SIG-M5 (cell line): ENCODE results near the gene ACSS3.
"Not testable (repeated sequence)": the region's sequence is repeated elsewhere in the genome, so short reads cannot be mapped to it uniquely, and the experiment has no call there.

Experiments
- DNase-seq: peaks from one replicate; lab custom pipeline; 2025; lab: John Stamatoyannopoulos, UW

The ACSS3 gene

GRCh38 chr12:81094718-81095360 is 17.0 kb downstream of the ACSS3 start:
- DNase-seq = no peak

DNA sequence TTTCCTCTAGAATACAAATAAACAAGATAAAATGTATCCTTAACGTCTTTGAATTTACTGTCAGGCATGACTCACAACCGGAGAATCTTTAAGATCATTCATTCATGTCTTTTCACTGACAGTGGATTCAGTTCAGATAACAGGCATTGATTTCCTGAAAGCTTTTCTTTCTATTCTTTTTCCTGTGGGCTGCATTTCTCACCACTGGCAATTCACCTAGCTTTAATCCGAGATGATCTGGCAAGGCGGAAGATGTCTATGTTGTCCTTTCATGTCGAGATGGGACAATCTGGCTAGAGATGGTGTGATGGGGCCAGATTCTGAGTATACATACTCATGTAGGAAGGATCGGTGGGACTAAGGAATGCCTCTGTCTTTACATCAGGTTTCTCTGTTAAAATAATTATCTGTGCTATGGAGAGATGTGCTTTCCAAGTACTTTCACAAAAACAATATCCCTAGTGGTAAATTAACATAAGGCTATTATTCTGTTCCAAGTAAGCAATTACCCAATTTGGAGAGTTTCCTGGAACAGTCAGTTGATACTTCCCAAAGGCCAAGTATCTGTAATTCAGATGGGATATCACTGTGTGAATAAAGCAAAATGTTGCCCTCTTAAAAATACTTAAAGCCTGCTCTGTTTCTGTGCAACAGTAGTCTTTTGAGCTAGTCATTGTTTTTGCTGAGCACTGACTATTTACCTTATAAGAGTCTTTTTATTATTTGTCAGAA is 17.8 kb downstream of the ACSS3 start:
- DNase-seq = no peak

DNA sequence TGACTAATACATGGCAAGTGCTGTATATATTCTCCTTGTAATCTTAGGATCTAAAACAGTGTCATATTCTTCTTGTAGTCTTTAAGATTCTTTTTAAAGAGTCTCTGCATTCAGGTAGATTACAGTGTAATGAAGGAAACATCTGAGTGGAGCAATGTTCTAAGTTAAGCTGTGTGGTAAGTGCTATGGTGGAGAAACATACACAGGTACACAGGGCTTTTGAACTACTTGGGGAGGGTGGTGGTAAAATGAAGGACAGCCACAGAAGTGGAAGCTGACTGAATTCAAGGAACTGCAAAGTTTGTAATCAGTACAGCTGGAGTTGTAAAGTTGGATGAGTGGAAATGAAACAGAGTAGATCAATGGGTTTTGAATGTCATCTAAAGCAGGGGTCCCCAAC is 27.8 kb downstream of the ACSS3 start:
- DNase-seq = no peak

- no peak for DNase-seq
These were observed 36.3 kb downstream of the ACSS3 start for GRCh38 chr12:81114226-81114625.

- not testable (repeated sequence) for DNase-seq
These were observed 41.2 kb downstream of the ACSS3 start for GRCh38 chr12:81119069-81119468.

GRCh38 chr12:81120961-81121360 is 43.1 kb downstream of the ACSS3 start:
- DNase-seq = no peak

DNA sequence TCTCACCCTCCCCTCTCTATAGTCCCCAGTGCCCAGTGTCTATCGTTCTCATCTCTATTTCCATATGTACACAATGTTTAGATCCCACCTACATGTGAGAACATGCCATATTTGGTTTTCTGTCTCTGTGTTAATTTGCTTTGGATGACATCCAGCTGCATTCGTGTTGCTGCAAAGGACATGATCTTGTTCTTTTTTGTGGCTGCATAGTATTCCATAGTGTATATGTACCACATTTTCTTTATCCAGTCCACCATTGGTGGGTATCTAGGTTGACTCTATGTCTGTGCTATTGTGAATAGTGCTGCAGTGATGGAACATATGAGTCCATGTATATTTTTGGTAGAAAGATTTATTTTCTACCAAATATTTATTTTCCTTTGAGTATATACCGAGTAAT is 45.7 kb downstream of the ACSS3 start:
- no peak for DNase-seq

GRCh38 chr12:81125691-81126090 is 47.8 kb downstream of the ACSS3 start:
- DNase-seq = no peak

DNA sequence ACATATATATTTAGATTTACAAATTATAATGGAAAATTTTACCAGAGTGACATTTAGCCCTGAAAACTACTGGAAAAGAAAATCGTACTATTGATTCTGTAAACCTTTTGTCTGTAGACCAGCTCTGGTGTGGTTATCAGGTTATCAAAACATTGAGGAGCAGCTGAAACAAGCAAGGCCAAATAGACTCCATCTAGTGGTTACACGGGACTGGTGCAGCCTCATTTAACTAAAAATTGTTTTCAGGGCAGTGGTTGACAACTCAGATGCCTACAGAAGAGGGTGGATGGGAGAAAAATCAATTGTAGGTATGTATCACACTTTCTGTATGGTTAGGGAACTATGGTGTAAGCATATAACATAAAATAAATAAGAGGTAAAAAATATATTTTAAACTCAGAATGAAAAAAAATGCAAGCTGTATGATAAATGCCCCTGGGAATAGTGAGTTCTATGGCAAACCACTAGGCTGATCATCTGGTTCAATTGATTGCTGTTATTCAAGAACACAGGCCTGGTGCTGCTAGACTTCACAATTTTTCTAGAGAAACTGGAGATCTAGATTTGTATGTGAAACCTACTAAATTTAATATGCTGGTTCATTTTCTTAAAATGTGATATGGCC is 51.2 kb downstream of the ACSS3 start:
- DNase-seq = no peak

- no peak for DNase-seq
These were observed 58.6 kb downstream of the ACSS3 start for GRCh38 chr12:81136519-81136918.

- DNase-seq = no peak
These were observed 59.9 kb downstream of the ACSS3 start for GRCh38 chr12:81137801-81138200.

DNA sequence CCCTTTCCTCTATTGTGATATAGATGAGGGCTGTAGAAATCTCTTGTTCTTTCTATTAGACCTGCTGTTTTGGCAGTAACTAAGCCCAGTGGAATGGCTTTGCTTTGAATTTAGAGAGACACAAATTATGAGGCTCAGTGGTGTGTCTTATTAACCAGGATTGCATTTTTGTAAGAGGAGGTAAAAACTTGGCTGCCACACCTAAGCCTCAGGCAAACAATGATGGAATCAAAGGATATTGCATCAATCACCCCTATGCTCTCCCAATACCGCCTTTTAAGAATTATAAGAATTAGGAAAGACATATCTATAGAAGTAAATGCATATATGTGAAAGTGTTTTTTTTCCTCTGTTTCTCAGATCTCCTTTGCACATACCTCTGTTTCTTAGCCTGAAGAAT is 63.3 kb downstream of the ACSS3 start:
- no peak for DNase-seq

DNA sequence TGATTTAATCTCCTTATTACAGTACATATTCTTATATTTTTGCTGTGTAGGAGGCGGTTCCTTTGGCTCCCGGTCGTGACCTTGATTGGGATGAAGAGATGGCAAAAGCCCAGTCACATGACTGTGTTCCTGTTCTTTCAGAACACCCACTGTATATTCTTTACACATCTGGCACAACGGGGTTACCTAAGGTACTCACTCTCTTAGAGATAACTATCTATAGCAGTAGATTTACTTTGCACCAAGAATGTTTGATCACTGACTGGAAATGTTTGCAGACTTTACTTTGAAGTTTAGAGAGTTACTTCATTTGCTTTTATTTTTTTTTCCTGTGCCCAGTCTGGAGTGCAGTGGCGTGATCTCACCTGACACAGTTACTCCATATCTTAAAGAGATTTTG is 65.2 kb downstream of the ACSS3 start:
- no peak for DNase-seq

GRCh38 chr12:81146228-81147225 is 68.6 kb downstream of the ACSS3 start:
- DNase-seq = no peak

GRCh38 chr12:81147292-81147919 is 69.5 kb downstream of the ACSS3 start:
- DNase-seq = no peak

DNA sequence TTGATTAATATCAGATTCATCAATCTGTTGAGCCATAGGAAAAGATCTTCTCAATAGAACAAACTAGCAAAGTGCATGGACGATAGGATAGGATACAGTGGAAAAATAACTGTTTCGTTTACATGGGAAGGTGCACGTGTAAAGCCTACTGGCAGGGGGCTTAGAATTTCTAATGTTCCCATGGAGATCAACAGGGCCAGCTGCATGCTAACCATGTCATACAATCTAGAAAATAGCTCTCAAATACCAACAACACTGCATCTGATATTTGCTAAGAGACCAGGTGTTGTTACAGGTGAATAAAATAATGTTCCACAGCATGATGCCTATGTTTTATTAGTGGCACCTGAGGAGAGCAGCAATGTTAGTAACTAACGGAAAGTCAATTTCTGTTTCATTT is 72.5 kb downstream of the ACSS3 start:
- DNase-seq = no peak

GRCh38 chr12:81159856-81160255 is 82.0 kb downstream of the ACSS3 start:
- DNase-seq = no peak

- DNase-seq = no peak
These were observed 83.8 kb downstream of the ACSS3 start for GRCh38 chr12:81161680-81162079.

DNA sequence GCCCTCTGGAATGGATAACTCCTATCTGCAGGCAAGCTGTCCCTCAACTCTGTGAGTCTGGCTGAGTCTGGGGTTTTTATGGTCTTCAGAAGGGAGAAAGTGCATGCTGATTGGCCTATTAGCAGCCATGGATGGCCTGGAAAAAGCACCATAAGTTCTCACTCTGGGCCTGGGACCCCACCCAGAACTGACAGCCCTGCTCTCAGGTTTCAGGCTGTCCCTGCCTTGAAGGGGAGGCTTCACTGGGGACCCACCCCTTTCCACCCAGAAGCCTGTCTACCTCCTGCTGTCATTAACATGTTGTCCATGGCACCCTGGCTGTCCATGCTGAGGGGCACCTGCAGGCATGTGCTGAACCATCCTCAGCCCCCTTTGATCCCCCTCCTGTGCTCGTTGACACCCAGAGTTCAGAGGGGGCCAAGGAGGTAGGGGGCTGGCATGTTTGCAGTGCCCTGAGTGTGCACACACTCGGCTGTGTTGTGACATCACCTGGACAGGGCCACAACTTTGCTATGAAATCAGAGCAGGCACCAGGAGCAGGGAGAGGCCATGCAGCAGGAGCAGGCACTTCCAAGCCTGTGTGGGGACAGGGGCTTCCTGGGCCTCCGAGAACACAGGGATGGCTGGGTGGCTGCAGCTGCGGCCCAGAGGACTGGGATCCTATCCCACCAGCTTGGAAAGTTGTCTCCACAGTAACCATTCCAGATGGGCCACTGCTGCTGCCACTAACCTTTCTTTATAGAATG is 84.7 kb downstream of the ACSS3 start:
- no peak for DNase-seq

- DNase-seq = no peak
These were observed 86.9 kb downstream of the ACSS3 start for GRCh38 chr12:81164827-81165226.

GRCh38 chr12:81166790-81167189 is 88.9 kb downstream of the ACSS3 start:
- no peak for DNase-seq
